Gastrocnemius medialis (tissue), 4 donors: Measurements from ENCODE around the gene ARHGAP42. TPM values are rescaled to one million over a fixed set of nuclear protein-coding genes. Genes with fewer than 3 reads are reported as not detected.

Experiments used
- ATAC-seq, 2 donors: fragments of 150-250 bp; one replicate each; pipeline ENCODE4 v1.9.1; 2016
- DNase-seq, 2 donors: peaks; one replicate each; pipeline ENCODE4 v3.0.0-alpha.2; 2019
- H3K27ac ChIP-seq, 4 donors: fragments of 200-600 bp; sonication (generic); 1 replicate in 1 of 4; 2 replicates in 3 of 4; pipeline ENCODE4 v1.5.1; 2016 to 2018; ENCODE audit warnings: mild to moderate bottlenecking in 2 of 4, moderate library complexity in 1 of 4
- H3K27me3 ChIP-seq, 3 donors: fragments of 200-600 bp; sonication (generic) in 2 of 3; 1 replicate in 1 of 3; 2 replicates in 2 of 3; pipeline versions ENCODE4 v1.5.1 to v1.6.0; 2016 to 2019; ENCODE audit warnings: mild to moderate bottlenecking in 1 of 3, moderate library complexity in 1 of 3
- H3K36me3 ChIP-seq, 2 donors: fragments of 200-600 bp; sonication (generic) in 1 of 2; one replicate each; pipeline ENCODE4 v1.5.1; 2017 to 2018
- H3K4me1 ChIP-seq, 2 donors: fragments of 200-600 bp; sonication (generic) in 1 of 2; one replicate each; pipeline ENCODE4 v1.5.1; 2016 to 2017; ENCODE audit warnings: mild to moderate bottlenecking in 2 of 2
- H3K4me3 ChIP-seq, 4 donors: fragments of 200-600 bp; sonication (generic) in 3 of 4; 1 replicate in 1 of 4; 2 replicates in 3 of 4; pipeline ENCODE4 v1.5.1; 2016 to 2019; ENCODE audit warnings: mild to moderate bottlenecking in 2 of 4
- H3K9me3 ChIP-seq, 3 donors: fragments of 200-600 bp; sonication (generic) in 2 of 3; 1 replicate in 1 of 3; 2 replicates in 2 of 3; pipeline ENCODE4 v1.5.1; 2016 to 2019
- POLR2A ChIP-seq, 2 donors: fragments of 450-650 bp; IDR thresholded peaks; one replicate each; pipeline ENCODE4 v1.6.1; 2017; ENCODE audit warnings: antibody characterized with exemption in 2 of 2, mild to moderate bottlenecking in 2 of 2, moderate library complexity in 2 of 2
- in situ Hi-C, 4 donors: fragments of 200-750 bp; cut with MboI; loops; one replicate each; pipeline versions ENCODE4 v1.15.0 to v1.8.0; 2017; ENCODE audit warnings: low sequenced_read_pairs in 4 of 4
- intact Hi-C: fragments of 100-400 bp; cut with DNase I; formaldehyde crosslinking; loops from one replicate; pipeline ENCODE4 v1.15.1; 2023; ENCODE audit warnings: low total_unique reads
- total RNA-seq, 4 donors: library from RNA; depleted of rRNA; stranded (reverse); fragments of >200 nt; gene quantifications; one replicate each; pipeline versions ENCODE4 v1.1.0 to v1.2.3, GENCODE V29; 2016
- TF ChIP-seq, protein P1 (sequence below), 5 experiments: fragments of 450-650 bp in 3 of 5; fragments of 200-600 bp in 2 of 5; sonication (generic) in 2 of 5; IDR thresholded peaks in 4 of 5; conservative IDR thresholded peaks in 1 of 5; 1 replicate in 4 of 5; 2 replicates in 1 of 5; pipeline ENCODE4 v1.5.1; 2016 to 2019; ENCODE audit warnings: antibody characterized with exemption in 5 of 5, mild to moderate bottlenecking in 3 of 5, moderate library complexity in 3 of 5

ARHGAP42 gene
- total RNA-seq, 4 donors from 2014 or later: 6.0 to 13.9 (median 10.2) TPM

DNA sequence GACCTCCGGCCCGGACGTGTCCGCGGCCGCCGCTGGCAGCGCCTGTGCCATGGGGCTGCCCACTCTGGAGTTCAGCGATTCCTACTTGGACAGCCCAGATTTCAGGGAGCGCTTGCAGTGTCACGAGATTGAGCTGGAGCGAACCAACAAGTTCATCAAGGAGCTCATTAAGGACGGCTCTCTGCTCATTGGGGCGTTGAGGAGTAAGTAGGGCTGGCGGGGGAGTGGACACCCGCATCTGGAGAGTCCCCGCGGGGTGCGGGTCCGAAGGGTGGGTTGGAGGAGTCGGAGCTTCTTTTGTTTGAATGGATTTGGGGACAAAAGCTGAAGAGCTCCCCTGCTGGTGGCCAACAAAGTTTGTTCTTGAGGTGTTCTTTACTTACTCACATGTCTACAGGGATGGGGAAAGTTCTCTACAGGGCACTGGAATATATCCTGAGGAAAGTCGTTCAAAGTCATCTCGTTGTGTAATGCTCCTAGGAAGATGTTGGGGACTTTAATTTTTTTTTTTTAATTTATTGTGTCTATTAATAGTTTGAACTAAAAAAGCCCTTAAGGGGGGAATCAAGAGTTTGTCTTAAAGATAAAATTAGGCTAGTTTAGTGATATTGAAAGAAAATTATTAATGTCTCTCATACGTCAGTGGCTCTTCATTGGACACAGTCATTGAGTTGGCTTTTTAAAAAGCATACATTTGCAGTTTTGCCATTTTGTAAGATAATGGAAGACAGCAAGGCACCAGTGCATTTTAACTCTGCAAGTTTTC is 725 bp downstream of the ARHGAP42 start:
- ATAC-seq: peak; percentile 87 to 91
- intact Hi-C loops: loop anchor here (5.0 kb wide), 1 partner anchor 56 kb away; no protein-coding TSS in a partner anchor

DNA sequence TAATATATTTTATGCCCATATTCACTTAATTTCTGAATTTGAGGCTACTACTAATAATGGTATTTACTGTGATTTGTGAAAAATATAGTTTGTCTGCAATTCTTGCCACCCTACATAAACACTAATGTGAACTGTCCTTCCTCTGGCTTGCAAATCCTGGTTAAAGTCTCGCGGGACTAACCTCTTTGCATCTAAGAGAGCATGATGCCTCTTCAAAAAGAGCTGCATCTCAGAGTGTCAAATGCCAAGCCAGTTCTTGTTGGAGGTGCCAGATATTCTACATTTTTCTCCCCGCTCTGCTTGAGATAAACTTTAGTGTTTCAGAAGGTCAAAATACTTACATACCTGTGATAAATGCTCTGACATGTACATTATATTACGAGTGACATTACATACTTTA is 2.1 kb downstream of the ARHGAP42 start:
- TF ChIP-seq, protein P1, sequence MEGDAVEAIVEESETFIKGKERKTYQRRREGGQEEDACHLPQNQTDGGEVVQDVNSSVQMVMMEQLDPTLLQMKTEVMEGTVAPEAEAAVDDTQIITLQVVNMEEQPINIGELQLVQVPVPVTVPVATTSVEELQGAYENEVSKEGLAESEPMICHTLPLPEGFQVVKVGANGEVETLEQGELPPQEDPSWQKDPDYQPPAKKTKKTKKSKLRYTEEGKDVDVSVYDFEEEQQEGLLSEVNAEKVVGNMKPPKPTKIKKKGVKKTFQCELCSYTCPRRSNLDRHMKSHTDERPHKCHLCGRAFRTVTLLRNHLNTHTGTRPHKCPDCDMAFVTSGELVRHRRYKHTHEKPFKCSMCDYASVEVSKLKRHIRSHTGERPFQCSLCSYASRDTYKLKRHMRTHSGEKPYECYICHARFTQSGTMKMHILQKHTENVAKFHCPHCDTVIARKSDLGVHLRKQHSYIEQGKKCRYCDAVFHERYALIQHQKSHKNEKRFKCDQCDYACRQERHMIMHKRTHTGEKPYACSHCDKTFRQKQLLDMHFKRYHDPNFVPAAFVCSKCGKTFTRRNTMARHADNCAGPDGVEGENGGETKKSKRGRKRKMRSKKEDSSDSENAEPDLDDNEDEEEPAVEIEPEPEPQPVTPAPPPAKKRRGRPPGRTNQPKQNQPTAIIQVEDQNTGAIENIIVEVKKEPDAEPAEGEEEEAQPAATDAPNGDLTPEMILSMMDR (IDR thresholded peaks at IDR 0.05 in 4 of 5, conservative IDR thresholded peaks at IDR 0.05 in 1 of 5): no peak
- no peak for TF ChIP-seq POLR2A (IDR thresholded peaks at IDR 0.05)
- Histone ChIP-seq H3K4me3 (peak overlapping the region; percentile 52 to 69 (median 68)), H3K27ac (peak overlapping the region in 2 of 4 donors; percentile 77 to 84), H3K4me1 (peaks cover 12 to 27% of the 10 kb centered on the region in 2 donors), H3K27me3 (no peaks in the 10 kb centered on the region), H3K36me3 (no peaks in the 10 kb centered on the region), H3K9me3 (no peaks in the 10 kb centered on the region)
- ATAC-seq: no peak
- DNase-seq: no peak
- intact Hi-C loops (loop anchor here (5.0 kb wide), 1 partner anchor 57 kb away; no protein-coding TSS in a partner anchor), in situ Hi-C loops (loop anchor here in 2 of 4 donors (10.0 kb wide), 1 partner anchor 166 kb away; no protein-coding TSS in a partner anchor)

More for the DNA sequence above, 725 bp downstream of the ARHGAP42 start:
- Histone ChIP-seq H3K27ac (peak overlapping the region; percentile 77 to 90 (median 84)), H3K27me3 (no peaks in the 10 kb centered on the region), H3K4me1 (peaks cover 12 to 27% of the 10 kb centered on the region in 2 donors), H3K9me3 (no peaks in the 10 kb centered on the region), H3K36me3 (no peaks in the 10 kb centered on the region), H3K4me3 (peak overlapping the region; percentile 52 to 69 (median 68))
- TF ChIP-seq, protein P1 (IDR thresholded peaks at IDR 0.05 in 4 of 5, conservative IDR thresholded peaks at IDR 0.05 in 1 of 5): peak in 4 of 5 experiments; percentile 38 to 64 (median 60)
- peak in 1 of 2 donors; percentile 31 for TF ChIP-seq POLR2A (IDR thresholded peaks at IDR 0.05)
- in situ Hi-C loops: loop anchor here in 2 of 4 donors (10.0 kb wide), 1 partner anchor 167 kb away; no protein-coding TSS in a partner anchor
- DNase-seq: peak; percentile 38 to 56

DNA sequence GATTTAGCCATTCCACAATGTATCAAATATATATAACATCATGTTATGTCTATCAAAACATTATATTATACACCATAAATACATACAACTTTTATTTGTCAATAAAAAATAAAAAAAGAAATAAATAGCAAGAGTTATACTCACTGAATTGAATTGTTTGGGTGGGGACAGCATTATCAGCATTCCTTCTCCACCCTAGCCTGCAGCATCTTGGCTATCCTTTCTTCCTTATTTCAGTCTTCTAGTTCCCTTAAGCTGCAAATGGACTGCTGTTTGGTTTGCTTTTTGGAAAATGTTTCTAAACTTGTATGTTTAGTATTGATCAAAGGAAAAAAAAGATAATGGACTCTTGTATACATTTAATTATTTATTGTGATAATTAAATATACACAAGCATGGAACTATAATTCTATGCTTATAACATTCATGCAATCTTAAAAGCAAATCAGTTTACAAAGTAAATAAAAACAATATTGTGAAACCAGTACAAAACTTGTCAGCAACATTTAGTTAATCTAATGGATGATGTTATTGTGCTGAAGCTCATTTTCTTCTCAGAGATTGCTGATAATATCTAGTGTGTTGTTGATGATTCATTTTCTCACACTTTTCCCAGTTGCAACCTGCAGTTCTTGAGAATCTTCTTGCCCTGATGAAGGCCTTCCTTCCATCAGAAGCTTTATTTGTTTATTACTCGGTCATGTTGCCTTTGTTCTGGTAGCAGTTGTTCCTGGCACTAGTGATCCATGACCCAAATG is 5.0 kb downstream of the ARHGAP42 start:
- H3K36me3 ChIP-seq: no peaks in the 10 kb centered on the region
- H3K4me1 ChIP-seq: peaks cover 12 to 19% of the 10 kb centered on the region in 2 donors
- TF ChIP-seq POLR2A (IDR thresholded peaks at IDR 0.05): no peak
- TF ChIP-seq, protein P1 (IDR thresholded peaks at IDR 0.05 in 4 of 5, conservative IDR thresholded peaks at IDR 0.05 in 1 of 5): no peak
- no peak overlapping the region for H3K4me3 ChIP-seq
- no peak for ATAC-seq
- no peaks in the 10 kb centered on the region for H3K9me3 ChIP-seq
- no peaks in the 10 kb centered on the region for H3K27me3 ChIP-seq
- intact Hi-C loops (no loop called here), in situ Hi-C loops (loop anchor here in 1 of 4 donors (10.0 kb wide), 1 partner anchor 117 kb away; no protein-coding TSS in a partner anchor)
- H3K27ac ChIP-seq: peak overlapping the region in 1 of 4 donors; percentile 12
- no peak for DNase-seq

DNA sequence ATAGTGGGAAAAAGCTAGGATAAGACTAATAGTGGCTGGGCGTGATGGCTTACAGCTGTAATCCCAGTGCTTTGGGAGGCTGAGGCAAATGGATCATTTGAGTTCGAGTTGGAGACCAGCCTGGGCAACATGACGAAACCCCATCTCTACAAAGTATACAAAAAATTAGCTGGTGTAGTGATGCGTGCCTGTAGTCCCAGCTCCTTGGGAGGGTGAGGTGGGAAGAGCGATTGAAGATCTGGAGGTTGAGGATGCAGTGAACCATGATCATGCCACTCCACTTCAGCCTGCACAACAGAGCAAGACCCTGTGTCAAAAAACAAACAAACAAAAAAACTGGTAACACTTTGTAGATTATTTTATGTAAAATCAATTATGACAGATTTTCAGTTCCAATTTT is 8.8 kb downstream of the ARHGAP42 start:
- no peaks in the 10 kb centered on the region for H3K27me3 ChIP-seq
- ATAC-seq: no peak

More for the DNA sequence above, 8.8 kb downstream of the ARHGAP42 start:
- Histone ChIP-seq H3K4me3 (no peak overlapping the region), H3K9me3 (no peaks in the 10 kb centered on the region), H3K27ac (no peak overlapping the region), H3K36me3 (no peaks in the 10 kb centered on the region), H3K4me1 (peaks cover 5 to 7% of the 10 kb centered on the region in 2 donors)
- intact Hi-C loops: no loop called here
- in situ Hi-C loops: loop anchor here in 1 of 4 donors (10.0 kb wide), 1 partner anchor 121 kb away; no protein-coding TSS in a partner anchor
- DNase-seq: no peak
- TF ChIP-seq POLR2A (IDR thresholded peaks at IDR 0.05): no peak
- TF ChIP-seq, protein P1 (IDR thresholded peaks at IDR 0.05 in 4 of 5, conservative IDR thresholded peaks at IDR 0.05 in 1 of 5): no peak
